Measurements from ENCODE around the gene ANKRD12.

DNA sequence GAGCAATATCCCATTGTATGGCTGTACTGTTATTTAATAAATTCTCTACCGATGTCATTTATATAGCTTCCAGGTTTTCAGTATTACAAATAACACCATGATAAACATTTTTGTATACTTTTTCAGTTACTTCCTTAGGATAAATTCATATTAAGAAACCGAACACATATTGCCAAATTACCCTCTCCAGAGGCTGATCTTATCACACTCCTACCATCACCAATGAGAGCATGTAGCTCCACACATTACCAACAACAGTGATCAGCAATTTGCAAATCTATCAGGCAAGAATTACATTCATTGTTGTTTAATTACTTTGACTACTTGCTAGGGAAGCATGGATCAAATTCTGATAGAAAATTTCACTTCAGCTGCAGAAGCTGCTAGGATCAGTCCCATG lies 39.9 kb upstream of the ANKRD12 start:
- TF ChIP-seq, protein P1, sequence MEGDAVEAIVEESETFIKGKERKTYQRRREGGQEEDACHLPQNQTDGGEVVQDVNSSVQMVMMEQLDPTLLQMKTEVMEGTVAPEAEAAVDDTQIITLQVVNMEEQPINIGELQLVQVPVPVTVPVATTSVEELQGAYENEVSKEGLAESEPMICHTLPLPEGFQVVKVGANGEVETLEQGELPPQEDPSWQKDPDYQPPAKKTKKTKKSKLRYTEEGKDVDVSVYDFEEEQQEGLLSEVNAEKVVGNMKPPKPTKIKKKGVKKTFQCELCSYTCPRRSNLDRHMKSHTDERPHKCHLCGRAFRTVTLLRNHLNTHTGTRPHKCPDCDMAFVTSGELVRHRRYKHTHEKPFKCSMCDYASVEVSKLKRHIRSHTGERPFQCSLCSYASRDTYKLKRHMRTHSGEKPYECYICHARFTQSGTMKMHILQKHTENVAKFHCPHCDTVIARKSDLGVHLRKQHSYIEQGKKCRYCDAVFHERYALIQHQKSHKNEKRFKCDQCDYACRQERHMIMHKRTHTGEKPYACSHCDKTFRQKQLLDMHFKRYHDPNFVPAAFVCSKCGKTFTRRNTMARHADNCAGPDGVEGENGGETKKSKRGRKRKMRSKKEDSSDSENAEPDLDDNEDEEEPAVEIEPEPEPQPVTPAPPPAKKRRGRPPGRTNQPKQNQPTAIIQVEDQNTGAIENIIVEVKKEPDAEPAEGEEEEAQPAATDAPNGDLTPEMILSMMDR (conservative IDR thresholded peaks at IDR 0.05): no peak
- TF ChIP-seq EZH2 (IDR thresholded peaks at IDR 0.05; ENCODE audit: low read depth): no peak

Data from PC-9 (cell line).